GM23338 (cell line): ENCODE data around the gene RNU6-8. TPM values are rescaled to one million over a fixed set of nuclear protein-coding genes. Genes with fewer than 3 reads are reported as not detected.

ENCODE experiments used
- ATAC-seq: fragments of 200-7000 bp; cut with Tn5 transposase; 3 replicates; pipeline ENCODE4 v1.9.1; 2020
- DNase-seq: peaks from one replicate; pipeline ENCODE4 v3.0.0-alpha.2; 2015; ENCODE audit warnings: low spot score
- H2AFZ ChIP-seq: fragments of 200-600 bp; sonication (generic); 2 replicates; pipeline ENCODE4 v1.8.0; 2016; ENCODE audit warnings: antibody characterized with exemption, mild to moderate bottlenecking, moderate library complexity
- H3F3A ChIP-seq: fragments of 200-600 bp; sonication (generic); replicated peaks from 2 replicates; pipeline ENCODE4 v1.8.0; 2017; ENCODE audit warnings: antibody characterized with exemption, mixed run types, low read depth
- H3K27ac ChIP-seq: fragments of 200-600 bp; sonication (generic); 2 replicates; pipeline ENCODE4 v1.6.1; 2016; ENCODE audit warnings: low read depth
- H3K27me3 ChIP-seq: fragments of 200-600 bp; sonication (generic); 2 replicates; pipeline ENCODE4 v1.8.0; 2016; ENCODE audit warnings: mild to moderate bottlenecking, mixed run types, moderate library complexity; ENCODE audit not compliant: insufficient read depth
- H3K36me3 ChIP-seq: fragments of 200-600 bp; sonication (generic); 2 replicates; pipeline ENCODE4 v1.8.0; 2016; ENCODE audit warnings: mild to moderate bottlenecking; ENCODE audit not compliant: insufficient read depth
- H3K4me1 ChIP-seq: fragments of 200-600 bp; sonication (generic); 2 replicates; pipeline ENCODE4 v1.8.0; 2016; ENCODE audit warnings: mild to moderate bottlenecking, moderate library complexity; ENCODE audit not compliant: insufficient read depth
- H3K4me2 ChIP-seq: fragments of 200-600 bp; sonication (generic); 2 replicates; pipeline ENCODE4 v1.7.1; 2017; ENCODE audit warnings: mixed run types
- H3K4me3 ChIP-seq: fragments of 200-600 bp; sonication (generic); 2 replicates; pipeline ENCODE4 v1.6.1; 2016; ENCODE audit warnings: mixed run types
- H3K79me2 ChIP-seq: fragments of 200-600 bp; sonication (generic); replicated peaks from 2 replicates; pipeline ENCODE4 v1.8.0; 2017; ENCODE audit warnings: mild to moderate bottlenecking; ENCODE audit not compliant: insufficient read depth
- H3K9me2 ChIP-seq: fragments of 200-600 bp; sonication (generic); 2 replicates; pipeline ENCODE4 v1.8.0; 2017; ENCODE audit not compliant: insufficient read depth
- H4K20me1 ChIP-seq: fragments of 200-600 bp; sonication (generic); replicated peaks from 2 replicates; pipeline ENCODE4 v1.8.0; 2017; ENCODE audit warnings: mild to moderate bottlenecking; ENCODE audit not compliant: insufficient read depth
- H3K27ac Mint-ChIP-seq: 2 replicates; pipeline ENCODE4 v1.8.0; 2020; ENCODE audit warnings: inconsistent platforms, mild to moderate bottlenecking, moderate library complexity, mixed read lengths
- H3K27me3 Mint-ChIP-seq: 3 replicates; pipeline ENCODE4 v1.8.0; 2022; ENCODE audit warnings: low read depth, mild to moderate bottlenecking, moderate library complexity, mixed read lengths, inconsistent platforms; ENCODE audit not compliant: insufficient read depth, poor library complexity
- H3K36me3 Mint-ChIP-seq: 3 replicates; pipeline ENCODE4 v1.8.0; 2021; ENCODE audit warnings: low read depth, mild to moderate bottlenecking, inconsistent platforms, moderate library complexity, mixed read lengths
- H3K4me1 Mint-ChIP-seq: 3 replicates; pipeline ENCODE4 v1.8.0; 2020; ENCODE audit warnings: mild to moderate bottlenecking, inconsistent platforms, mixed read lengths
- H3K4me3 Mint-ChIP-seq: 3 replicates; pipeline ENCODE4 v1.8.0; 2021; ENCODE audit warnings: moderate library complexity, mild to moderate bottlenecking, inconsistent platforms, mixed read lengths
- H3K9me3 Mint-ChIP-seq: 3 replicates; pipeline ENCODE4 v1.8.0; 2020; ENCODE audit warnings: moderate library complexity, mild to moderate bottlenecking, inconsistent platforms, mixed read lengths
- CREB1 ChIP-seq: fragments of 250-450 bp; sonication (Bioruptor Pico); IDR thresholded peaks from 2 replicates; pipeline ENCODE4 v1.5.0; 2020; ENCODE audit warnings: low read depth, mild to moderate bottlenecking, moderate library complexity
- CTCF ChIP-seq, 2 experiments: fragments of 200-600 bp in 1 of 2; sonication (generic) in 1 of 2; conservative IDR thresholded peaks; 2 replicates each; pipeline versions ENCODE4 v1.5.1 to v1.6.1; 2016 to 2017; ENCODE audit warnings: antibody characterized with exemption in 2 of 2, low read depth in 2 of 2, mild to moderate bottlenecking in 2 of 2, moderate library complexity in 1 of 2
- ETS1 ChIP-seq: IDR thresholded peaks from 2 replicates; pipeline ENCODE4 v1.6.1; 2016; ENCODE audit warnings: antibody characterized with exemption
- EZH2 ChIP-seq: fragments of 200-600 bp; sonication (generic); IDR thresholded peaks from one replicate; pipeline ENCODE4 v1.8.0; 2017; ENCODE audit warnings: antibody characterized with exemption, mild to moderate bottlenecking, low read depth; ENCODE audit not compliant: unreplicated experiment
- EZH2phosphoT487 ChIP-seq: fragments of 200-600 bp; sonication (generic); IDR thresholded peaks from one replicate; pipeline ENCODE4 v1.8.1; 2018; ENCODE audit warnings: antibody characterized with exemption; ENCODE audit not compliant: unreplicated experiment
- JUNB ChIP-seq: IDR thresholded peaks from one replicate; pipeline ENCODE4 v1.6.1; 2016; ENCODE audit warnings: antibody characterized with exemption; ENCODE audit not compliant: unreplicated experiment
- POLR2AphosphoS5 ChIP-seq: IDR thresholded peaks from 2 replicates; pipeline ENCODE4 v1.6.1; 2016; ENCODE audit warnings: antibody characterized with exemption, low read depth
- REST ChIP-seq: IDR thresholded peaks from one replicate; pipeline ENCODE4 v1.6.1; 2018; ENCODE audit warnings: antibody characterized with exemption; ENCODE audit not compliant: unreplicated experiment
- STAT1 ChIP-seq: IDR thresholded peaks from one replicate; pipeline ENCODE4 v1.6.1; 2016; ENCODE audit warnings: antibody characterized with exemption; ENCODE audit not compliant: unreplicated experiment
- ZNF114 ChIP-seq: fragments of 250-450 bp; sonication (Bioruptor Pico); IDR thresholded peaks from 2 replicates; pipeline ENCODE4 v1.5.0; 2020; ENCODE audit warnings: mild to moderate bottlenecking, moderate library complexity
- ZNF331 ChIP-seq: fragments of 250-450 bp; sonication (Bioruptor Pico); IDR thresholded peaks from 2 replicates; pipeline ENCODE4 v1.5.0; 2020; ENCODE audit warnings: low read depth, mild to moderate bottlenecking, moderate library complexity
- ZNF462 ChIP-seq: fragments of 250-450 bp; sonication (Bioruptor Pico); IDR thresholded peaks from 2 replicates; pipeline ENCODE4 v1.5.0; 2020; ENCODE audit warnings: mild to moderate bottlenecking, moderate library complexity
- polyA plus RNA-seq: library from polyadenylated mRNA; unstranded; fragments of >200 nt; fragmentation: Nextera tagmentation; extraction: Ambion mirVana; gene quantifications from 2 replicates; pipeline ENCODE4 v1.2.1, GENCODE V29; 2016
- total RNA-seq: library from RNA; depleted of rRNA; stranded (reverse); fragments of >200 nt; shearing (Covaris generic); gene quantifications from 2 replicates; pipeline ENCODE4 v1.2.3, GENCODE V29; 2014

The RNU6-8 gene
- total and polyA plus RNA-seq, 2 experiments from 2014 or later: 39.1 TPM; not detected in 1

- H2AFZ ChIP-seq: no peak overlapping the region
- ATAC-seq (no peak), DNase-seq (no peak)
- H4K20me1 ChIP-seq: no peaks in the 10 kb centered on the region
- H3K4me3 ChIP-seq: no peak overlapping the region
- Mint-ChIP-seq H3K4me3 (no peak overlapping the region), H3K27me3 (no peaks in the 10 kb centered on the region), H3K9me3 (peaks cover 2% of the 10 kb centered on the region; the same call in 1 of the 3 replicates), H3K27ac (no peak overlapping the region), H3K36me3 (no peaks in the 10 kb centered on the region), H3K4me1 (peaks cover 6% of the 10 kb centered on the region)
- no peaks in the 10 kb centered on the region for H3K36me3 ChIP-seq
- H3K4me2 ChIP-seq: no peak overlapping the region
- no peaks in the 10 kb centered on the region for H3K79me2 ChIP-seq
- H3K27ac ChIP-seq: no peak overlapping the region
- H3K4me1 ChIP-seq: no peaks in the 10 kb centered on the region
- no peak for TF ChIP-seq JUNB
- no peak for TF ChIP-seq ZNF331 (CRISPR knock-in tag)
- TF ChIP-seq ZNF114: no peak
- TF ChIP-seq CREB1: no peak
- TF ChIP-seq STAT1: no peak
- TF ChIP-seq EZH2phosphoT487: no peak
- TF ChIP-seq CTCF (conservative IDR thresholded peaks at IDR 0.05; ENCODE audit: low read depth in 2 of 2): no peak
- no peak for TF ChIP-seq POLR2AphosphoS5
- no peak for TF ChIP-seq ETS1
- no peak for TF ChIP-seq ZNF462 (CRISPR knock-in tag)
- no peak for TF ChIP-seq REST
- no peak for TF ChIP-seq EZH2
- no peaks in the 10 kb centered on the region for H3K9me2 ChIP-seq
- no peaks in the 10 kb centered on the region for H3K27me3 ChIP-seq
- H3F3A ChIP-seq: no peaks in the 10 kb centered on the region
Observed at GRCh38 chr14:32211068-32211404, 8.0 kb upstream of the RNU6-8 start.
